IMR-90 (cell line): Measurements from ENCODE around the gene NOL4L. TPM values are rescaled to one million over a fixed set of nuclear protein-coding genes. Genes with fewer than 3 reads are reported as not detected.

Source experiments
- ATAC-seq: fragments of 200-7000 bp; cut with Tn5 transposase; 2 replicates; pipeline ENCODE4 v1.9.1; 2020; ENCODE audit warnings: low read depth, mild to moderate bottlenecking, moderate library complexity
- BruUV-seq: library from RNA; stranded (reverse); fragments of 400-500 nt; replicated peaks from 2 replicates; lab custom pipeline; 2021; lab: Mats Ljungman, UMichigan
- CTCF ChIA-PET: fragments of 300-600 bp; formaldehyde crosslinking; extraction: SDS; loops from one replicate; lab custom pipeline; 2021; ENCODE audit warnings: antibody characterized with exemption; lab: Yijun Ruan, JAX
- POLR2A ChIA-PET: fragments of 300-600 bp; sonication (Branson Sonifier 250); formaldehyde crosslinking; loops from one replicate; lab custom pipeline; 2022; ENCODE audit warnings: antibody characterized with exemption; ENCODE audit not compliant: unreplicated experiment; lab: Charles Lee
- DNase-seq: peaks from one replicate; pipeline ENCODE4 v3.0.0; 2013
- H2AFZ ChIP-seq: replicated peaks from 2 replicates; pipeline ENCODE3; 2013; ENCODE audit warnings: low read length, mild to moderate bottlenecking; ENCODE audit not compliant: poor library complexity
- H2AK5ac ChIP-seq: 2 replicates; pipeline ENCODE4 v1.6.1; 2013; ENCODE audit warnings: low read depth, low read length, inconsistent platforms
- H2AK9ac ChIP-seq: replicated peaks from 2 replicates; pipeline ENCODE3; 2013; ENCODE audit warnings: mild to moderate bottlenecking, low read depth, low read length, moderate library complexity; ENCODE audit not compliant: poor library complexity
- H2BK120ac ChIP-seq: 2 replicates; pipeline ENCODE4 v1.6.1; 2013; ENCODE audit warnings: low read depth, low read length, inconsistent platforms
- H2BK15ac ChIP-seq: 3 replicates; pipeline ENCODE4 v1.6.1; 2013; ENCODE audit warnings: low read depth, low read length, inconsistent platforms
- H2BK20ac ChIP-seq: 2 replicates; pipeline ENCODE4 v1.6.1; 2013; ENCODE audit warnings: low read depth, mild to moderate bottlenecking, inconsistent platforms, low read length, moderate library complexity
- H2BK5ac ChIP-seq: 2 replicates; pipeline ENCODE4 v1.6.1; 2013; ENCODE audit warnings: mild to moderate bottlenecking, low read depth, low read length, inconsistent platforms; ENCODE audit not compliant: poor library complexity, severe bottlenecking
- H3K14ac ChIP-seq: replicated peaks from 2 replicates; pipeline ENCODE4 v1.6.1; 2013; ENCODE audit warnings: low read depth, low read length, inconsistent platforms
- H3K18ac ChIP-seq: 2 replicates; pipeline ENCODE4 v1.6.1; 2013; ENCODE audit warnings: low read depth, low read length, control low read depth
- H3K23ac ChIP-seq: 2 replicates; pipeline ENCODE4 v1.6.1; 2013; ENCODE audit warnings: low read depth, low read length, inconsistent platforms
- H3K27ac ChIP-seq: 2 replicates; pipeline ENCODE4 v1.5.1; 2013; ENCODE audit warnings: mild to moderate bottlenecking, control low read depth, low read length; ENCODE audit not compliant: insufficient read depth
- H3K27me3 ChIP-seq: 2 replicates; pipeline ENCODE4 v1.6.1; 2013; ENCODE audit warnings: low read length; ENCODE audit not compliant: control insufficient read depth, insufficient read depth
- H3K36me3 ChIP-seq: 2 replicates; pipeline ENCODE4 v1.6.1; 2013; ENCODE audit warnings: low read length, mixed read lengths; ENCODE audit not compliant: control insufficient read depth, insufficient read depth
- H3K4ac ChIP-seq: 2 replicates; pipeline ENCODE4 v1.6.1; 2013; ENCODE audit warnings: low read depth, low read length, inconsistent platforms
- H3K4me1 ChIP-seq: 2 replicates; pipeline ENCODE4 v1.6.1; 2013; ENCODE audit warnings: low read length, mixed read lengths; ENCODE audit not compliant: control insufficient read depth, insufficient read depth
- H3K4me2 ChIP-seq: 2 replicates; pipeline ENCODE4 v1.6.1; 2013; ENCODE audit warnings: low read depth, mild to moderate bottlenecking, control low read depth, low read length, moderate library complexity
- H3K4me3 ChIP-seq: 2 replicates; pipeline ENCODE4 v1.5.1; 2013; ENCODE audit warnings: low read depth, mild to moderate bottlenecking, control low read depth, low read length, moderate library complexity; ENCODE audit not compliant: insufficient read depth
- H3K56ac ChIP-seq: 2 replicates; pipeline ENCODE4 v1.6.1; 2013; ENCODE audit warnings: low read length, inconsistent platforms; ENCODE audit not compliant: insufficient read depth; ENCODE audit errors: extremely low read depth
- H3K79me1 ChIP-seq, 2 experiments: 2 replicates each; pipeline ENCODE4 v1.6.1; 2013; ENCODE audit warnings: low read length in 2 of 2, inconsistent platforms in 1 of 2, low read depth in 1 of 2
- H3K9ac ChIP-seq: 2 replicates; pipeline ENCODE4 v1.6.1; 2013; ENCODE audit warnings: low read depth, low read length, control low read depth
- H3K9me1 ChIP-seq: 2 replicates; pipeline ENCODE4 v1.6.1; 2013; ENCODE audit warnings: low read length, inconsistent platforms; ENCODE audit not compliant: insufficient read depth
- H3K9me3 ChIP-seq: 2 replicates; pipeline ENCODE4 v1.6.1; 2013; ENCODE audit warnings: low read length; ENCODE audit not compliant: control insufficient read depth, insufficient read depth
- H4K20me1 ChIP-seq: 2 replicates; pipeline ENCODE4 v1.6.1; 2013; ENCODE audit warnings: low read length, inconsistent platforms; ENCODE audit not compliant: insufficient read depth
- H4K5ac ChIP-seq: 2 replicates; pipeline ENCODE4 v1.6.1; 2013; ENCODE audit warnings: mild to moderate bottlenecking, low read depth, low read length, control low read depth
- H4K8ac ChIP-seq, 2 experiments: 2 replicates each; pipeline ENCODE4 v1.6.1; 2013; ENCODE audit warnings: low read depth in 2 of 2, low read length in 2 of 2, control low read depth in 1 of 2, inconsistent platforms in 1 of 2
- H4K91ac ChIP-seq: 2 replicates; pipeline ENCODE4 v1.6.1; 2013; ENCODE audit warnings: low read depth, low read length, inconsistent platforms; ENCODE audit not compliant: insufficient read depth
- POLR2A ChIP-seq: IDR thresholded peaks from 2 replicates; pipeline ENCODE4 v1.6.1; 2012; ENCODE audit warnings: mild to moderate bottlenecking, low read depth, low read length
- WGBS, 2 experiments: methylation state at CpG; one replicate each; pipeline versions ENCODE4 v1.1.5 to v1.1.7; 2013; ENCODE audit warnings: missing lambda C conversion rate in 2 of 2; ENCODE audit not compliant: insufficient read length in 1 of 2; ENCODE audit errors: extremely low coverage in 2 of 2; 5-methylcytosine and 5-hydroxymethylcytosine counted together
- dilution Hi-C: fragments of 300-500 bp; cut with HindIII; formaldehyde crosslinking; loops from one replicate; pipeline ENCODE4 v1.14.3; 2018; ENCODE audit warnings: low sequenced_read_pairs; ENCODE audit not compliant: unreplicated experiment
- in situ Hi-C: fragments of 300-500 bp; cut with MboI; formaldehyde crosslinking; loops from 3 replicates; pipeline ENCODE4 v1.14.3; 2019; ENCODE audit warnings: low sequenced_read_pairs, inconsistent platforms, mixed read lengths
- intact Hi-C: fragments of 100-400 bp; cut with micrococcal nuclease; formaldehyde crosslinking; loops from 2 replicates; pipeline ENCODE4 v1.10.0; 2022
- polyA plus RNA-seq, 3 experiments: library from polyadenylated mRNA; depleted of rRNA; stranded (reverse); fragments of >200 nt; gene quantifications; 2 replicates each; pipeline ENCODE4 v1.2.3, GENCODE V29; 2012; ENCODE audit warnings: low replicate concordance in 1 of 3
- total RNA-seq: library from RNA; depleted of rRNA; stranded (reverse); fragments of >200 nt; gene quantifications from 2 replicates; pipeline ENCODE4 v1.2.3, GENCODE V29; 2012

Gene NOL4L
- total and polyA plus RNA-seq, 2 of the 4 experiments (the other 2 are of a cell fraction): 4.7 to 13.3 TPM

DNA sequence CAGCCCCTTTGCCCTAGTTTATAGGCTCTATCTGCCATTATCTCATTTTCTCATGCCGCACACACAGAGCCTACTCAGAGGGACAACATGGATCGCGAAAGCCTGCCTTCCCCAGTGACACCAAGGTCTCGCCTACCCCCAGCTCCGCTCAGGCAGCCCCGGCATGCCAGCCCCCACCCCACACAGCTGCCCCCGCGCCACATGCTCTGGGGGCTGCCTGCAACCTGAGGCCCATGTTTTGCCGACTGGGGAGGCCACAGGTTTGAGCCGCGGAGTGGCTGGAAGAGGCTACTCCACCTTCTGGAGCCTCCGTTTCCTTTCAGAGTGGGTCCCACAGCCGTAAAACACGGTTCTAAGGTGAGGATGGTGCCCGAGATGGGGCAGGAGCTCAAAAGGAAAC lies 124.9 kb downstream of the NOL4L start:
- Histone ChIP-seq H2AFZ (no peak overlapping the region), H3K4me3 (no peak overlapping the region), H2AK5ac (no peak overlapping the region), H3K9ac (no peak overlapping the region), H3K14ac (no peak overlapping the region), H2BK5ac (no peak overlapping the region), H3K4ac (no peak overlapping the region), H3K9me3 (no peaks in the 10 kb centered on the region), H4K91ac (no peak overlapping the region), H3K56ac (no peak overlapping the region), H3K18ac (no peak overlapping the region), H3K27me3 (no peaks in the 10 kb centered on the region), H3K9me1 (peaks cover 25% of the 10 kb centered on the region; the same call in 1 of the 2 replicates), H4K20me1 (peaks cover 32% of the 10 kb centered on the region), H2BK120ac (no peak overlapping the region), H4K5ac (no peak overlapping the region), H2AK9ac (no peak overlapping the region), H3K36me3 (peaks cover 13% of the 10 kb centered on the region), H3K23ac (no peak overlapping the region), H2BK15ac (no peak overlapping the region), H3K4me1 (peaks cover 30% of the 10 kb centered on the region), H3K27ac (no peak overlapping the region), H4K8ac (no peak overlapping the region), H3K79me1 (peaks cover 27 to 81% of the 10 kb centered on the region in 2 experiments), H3K4me2 (no peak overlapping the region), H2BK20ac (no peak overlapping the region)
- 93% methylated on average over 3 of the region's 15 CpGs; no CpG with 5 or more reads in 1 of the 2 experiments for WGBS, 2 experiments
- POLR2A ChIA-PET: no interaction called here
- in situ Hi-C loops: no loop called here
- BruUV-seq: no TSS peak
- no peak for TF ChIP-seq POLR2A
- dilution Hi-C loops: no loop called here
- ATAC-seq (no peak), DNase-seq (no peak)
- intact Hi-C loops: no loop called here
- CTCF ChIA-PET: no interaction called here
